Mesenteric fat pad (tissue), 1 donor: ENCODE data around the gene TFEC. TPM values are rescaled to one million over a fixed set of nuclear protein-coding genes. Genes with fewer than 3 reads are reported as not detected.
"Not testable (repeated sequence)": the region's sequence is repeated elsewhere in the genome, so short reads cannot be mapped to it uniquely, and the experiment has no call there.

Experiments
- DNase-seq: peaks from one replicate; pipeline ENCODE4 v3.0.0-alpha.2; 2020; ENCODE audit warnings: low spot score
- long read RNA-seq: library from polyadenylated mRNA; unstranded; transcript quantifications from one replicate; pipeline ENCODE4 v2.0.0, GENCODE V29; 2020
- total RNA-seq: library from RNA; stranded (reverse); fragmentation: NEBNext Ultra II Directional; extraction: Animal tissue kit (Norgen Biotek cat#: 25700); gene quantifications from one replicate; pipeline ENCODE4 v1.2.1, GENCODE V29; 2021
- donor health status: DM: yes; HTN: yes; CAD: no.

TFEC gene
- total RNA-seq: 12.7 TPM
- long read RNA-seq, full-length matches to known transcripts: 5 of 7 reads
- long read RNA-seq, partial matches to known transcripts: 1 of 7 reads
- long read RNA-seq, other reads (novel, unspliced or antisense): 1 of 7 reads

GRCh38 chr7:116030651-116031276 lies at the start of gene TFEC:
TSS of gene TFEC (minus strand) at chr7:116030763. CDS start at chr7:115984441, 46,322 bp downstream.
- no peak for DNase-seq

GRCh38 chr7:116075351-116076145 lies 45.0 kb upstream of the TFEC start:
- no peak for DNase-seq

DNA sequence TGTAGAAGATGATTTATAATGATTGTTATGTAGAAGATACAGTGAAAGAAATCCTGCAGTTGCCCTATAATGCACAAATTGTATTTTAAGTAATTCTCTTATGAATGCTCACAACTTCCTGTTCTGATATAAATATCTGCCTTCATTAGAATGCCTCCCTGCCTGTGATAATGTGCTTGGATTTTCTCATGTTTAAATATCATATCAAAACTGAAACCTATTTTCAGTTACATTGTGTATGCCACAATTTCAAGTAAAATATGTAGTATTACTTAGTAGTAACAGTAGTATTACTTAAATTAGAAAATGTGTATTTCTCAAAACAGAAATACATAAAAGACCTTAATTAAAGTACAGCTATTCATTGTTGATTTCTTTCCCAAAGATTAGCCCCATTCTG lies 41.1 kb upstream of the TFEC start:
- no peak for DNase-seq

- DNase-seq: no peak
Measured at GRCh38 chr7:116064179-116064578, 33.6 kb upstream of the TFEC start.

GRCh38 chr7:116062666-116063065 lies 32.1 kb upstream of the TFEC start:
- no peak for DNase-seq

GRCh38 chr7:116052006-116052405 lies 21.4 kb upstream of the TFEC start:
- DNase-seq: no peak

DNA sequence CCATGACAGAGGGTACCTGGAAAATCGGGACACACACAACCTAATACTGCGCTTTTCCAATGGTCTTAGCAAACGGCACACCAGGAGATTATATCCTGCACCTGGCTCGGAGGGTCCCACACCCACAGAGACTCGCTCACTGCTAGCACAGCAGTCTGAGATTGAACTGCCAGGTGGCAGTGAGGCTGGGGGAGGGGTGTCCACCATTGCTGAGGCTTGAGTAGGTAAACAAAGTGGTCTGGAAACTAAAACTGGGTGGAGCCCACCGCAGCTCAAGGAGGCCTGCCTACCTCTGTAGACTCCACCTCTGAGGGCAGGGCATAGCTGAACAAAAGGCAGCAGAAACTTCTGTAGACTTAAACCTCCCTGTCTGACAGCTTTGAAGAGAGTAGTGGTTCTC lies 16.7 kb upstream of the TFEC start:
- DNase-seq: not testable (repeated sequence)

DNA sequence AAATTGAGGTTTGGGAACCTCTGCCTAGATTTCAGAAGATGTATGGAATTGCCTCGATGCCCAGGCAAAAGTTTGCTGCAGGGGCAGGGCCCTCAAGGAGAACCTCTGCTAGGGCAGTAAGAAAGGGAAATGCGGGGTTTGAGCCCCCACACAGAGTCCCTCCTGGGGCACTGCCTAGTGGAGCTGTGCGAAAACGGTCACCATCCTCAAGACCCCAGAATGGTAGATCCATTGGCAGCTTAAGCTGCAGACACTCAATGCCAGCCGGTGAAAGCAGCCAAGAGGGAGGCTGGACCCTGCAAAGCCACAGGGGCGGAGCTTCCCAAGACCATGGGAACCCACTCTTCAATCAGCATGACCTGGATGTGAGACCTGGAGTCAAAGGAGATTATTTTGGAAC lies 15.0 kb upstream of the TFEC start:
- no peak for DNase-seq

GRCh38 chr7:116041615-116042014 lies 11.1 kb upstream of the TFEC start:
- no peak for DNase-seq

DNA sequence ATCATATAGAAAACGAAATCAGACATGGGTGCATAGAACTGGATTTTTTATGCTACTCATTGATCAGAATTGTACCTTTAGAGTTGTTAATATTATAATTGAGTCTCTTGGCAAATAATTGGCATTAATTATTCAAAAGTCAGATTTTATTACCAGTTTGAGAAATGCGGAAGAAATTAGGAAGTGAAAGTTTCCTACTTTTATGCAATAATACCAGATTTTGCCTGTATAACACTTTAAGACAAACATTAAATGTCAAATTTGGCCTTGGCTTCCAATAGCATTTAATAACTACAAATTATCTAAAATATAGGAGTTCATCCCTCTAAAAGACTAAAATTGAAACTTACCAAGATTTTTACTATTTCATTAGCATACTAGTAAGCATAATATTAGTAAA lies 6.8 kb upstream of the TFEC start:
- DNase-seq: no peak

GRCh38 chr7:116034411-116034810 lies 3.8 kb upstream of the TFEC start:
- DNase-seq: no peak

- no peak for DNase-seq
Measured at GRCh38 chr7:116032886-116033285, 2.3 kb upstream of the TFEC start.

DNA sequence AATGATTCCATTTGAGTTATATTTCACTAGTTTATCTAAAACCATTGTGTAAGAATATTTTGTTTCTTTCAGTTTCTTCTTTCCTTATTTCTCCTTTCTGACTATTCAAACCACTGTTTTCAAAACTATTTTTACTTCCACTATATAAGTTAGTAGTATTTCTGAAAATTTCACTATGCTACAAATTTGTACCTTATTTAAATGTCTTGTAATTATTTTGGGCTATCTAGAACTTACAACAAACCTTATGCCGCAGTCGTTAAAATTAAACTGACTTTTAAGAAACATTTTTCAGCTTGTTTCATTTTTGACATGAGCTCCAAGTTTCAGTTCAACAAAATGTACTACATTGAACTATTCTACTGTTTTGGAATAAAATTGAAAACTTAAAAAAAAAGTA lies 1.8 kb downstream of the TFEC start:
- no peak for DNase-seq

- DNase-seq: no peak
Measured at GRCh38 chr7:116027786-116028185, 2.8 kb downstream of the TFEC start.

GRCh38 chr7:116024826-116025809 lies 5.4 kb downstream of the TFEC start:
- DNase-seq: no peak

DNA sequence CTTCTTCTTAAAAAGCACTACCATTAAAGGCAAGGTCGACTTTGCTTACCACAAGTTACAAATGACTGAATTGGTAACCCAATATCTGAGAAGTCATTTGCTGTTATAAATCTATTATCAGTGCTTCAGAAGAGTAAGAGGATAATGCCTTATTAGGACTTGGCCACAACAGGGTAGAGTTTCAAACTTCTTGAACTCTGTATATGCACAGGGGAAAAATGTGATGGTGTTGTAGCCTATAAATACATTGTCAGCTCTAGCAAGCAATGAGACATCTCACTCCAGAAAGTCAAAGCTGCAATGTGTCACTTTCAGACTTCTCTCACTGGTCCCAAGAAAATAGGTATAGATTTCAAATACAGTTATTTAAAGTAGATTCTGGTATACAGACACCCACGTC lies 9.3 kb downstream of the TFEC start:
- DNase-seq: no peak

DNA sequence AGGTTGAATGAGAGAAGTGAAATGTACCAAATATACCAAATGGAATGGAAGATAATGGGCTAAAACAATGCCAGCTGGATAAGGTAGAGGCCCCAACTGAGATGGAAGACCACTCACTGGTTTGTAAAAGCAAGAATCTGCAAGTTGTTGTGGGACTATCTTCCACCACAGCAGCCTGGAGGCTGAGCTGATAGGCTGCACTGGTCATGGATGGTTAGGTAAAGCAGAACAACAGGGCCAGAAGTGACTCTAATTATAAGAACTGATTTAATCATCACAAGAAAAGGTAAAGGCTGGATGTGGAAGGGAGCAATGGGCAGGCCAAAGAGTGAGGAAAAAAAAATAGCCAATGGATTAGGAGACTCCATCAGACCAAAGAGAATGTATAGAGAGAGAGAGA lies 11.8 kb downstream of the TFEC start:
- DNase-seq: no peak

GRCh38 chr7:116013675-116014074 lies 16.9 kb downstream of the TFEC start:
- DNase-seq: no peak

GRCh38 chr7:116011584-116011983 lies 19.0 kb downstream of the TFEC start:
- DNase-seq: no peak

DNA sequence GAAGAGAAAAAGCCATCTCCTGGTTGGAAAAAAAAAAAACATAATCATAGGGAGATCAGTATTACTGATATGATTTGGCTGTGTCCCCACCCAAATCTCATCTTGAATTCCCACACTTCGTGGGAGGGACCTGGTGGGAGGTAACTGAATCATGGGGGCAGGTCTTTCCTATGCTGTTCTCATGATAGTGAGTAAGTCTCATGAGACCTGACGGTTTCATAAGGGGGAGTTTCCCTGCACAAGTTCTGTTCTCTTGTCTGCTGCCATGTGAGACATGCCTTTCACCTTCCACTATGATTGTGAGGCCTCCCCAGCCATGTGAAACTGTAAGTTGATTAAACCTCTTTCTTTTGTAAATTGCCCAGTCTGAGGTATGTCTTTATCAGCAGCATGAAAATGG lies 25.8 kb downstream of the TFEC start:
- DNase-seq: not testable (repeated sequence)

- no peak for DNase-seq
Measured at GRCh38 chr7:115997221-115997620, 33.3 kb downstream of the TFEC start.

GRCh38 chr7:115995701-115996100 lies 34.9 kb downstream of the TFEC start:
- no peak for DNase-seq
